HG02885 (cell line): ENCODE measurements around the gene MAPK8IP3.
"Not testable (repeated sequence)": the region's sequence is repeated elsewhere in the genome, so short reads cannot be mapped to it uniquely, and the experiment has no call there.

ENCODE experiments used
- ATAC-seq: cut with Tn5 transposase; IDR thresholded peaks from one replicate; pipeline ENCODE4 v1.9.1; 2021; ENCODE audit warnings: mild to moderate bottlenecking; ENCODE audit not compliant: unreplicated experiment, poor library complexity

The MAPK8IP3 gene

DNA sequence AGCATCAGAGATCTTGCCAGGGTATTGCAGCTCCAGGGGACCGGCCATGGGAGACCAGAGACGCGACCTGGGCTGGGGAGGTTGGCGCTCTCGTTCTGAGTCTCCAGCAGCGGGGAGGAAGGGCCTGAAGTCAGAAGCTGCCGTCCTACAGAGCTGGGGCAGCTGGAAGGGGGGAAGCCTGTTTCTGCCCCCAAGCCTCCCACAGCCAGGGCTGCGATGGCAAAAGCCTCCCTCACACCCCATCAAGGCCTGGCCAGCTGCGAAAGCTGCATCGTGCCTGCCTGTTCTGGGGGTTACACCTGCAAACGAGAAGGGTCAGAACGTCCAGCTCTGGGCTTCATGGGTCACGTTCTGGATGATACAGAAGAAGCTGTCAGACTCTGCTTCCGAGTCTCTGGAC is 26.1 kb downstream of the MAPK8IP3 start:
- no peak for ATAC-seq

DNA sequence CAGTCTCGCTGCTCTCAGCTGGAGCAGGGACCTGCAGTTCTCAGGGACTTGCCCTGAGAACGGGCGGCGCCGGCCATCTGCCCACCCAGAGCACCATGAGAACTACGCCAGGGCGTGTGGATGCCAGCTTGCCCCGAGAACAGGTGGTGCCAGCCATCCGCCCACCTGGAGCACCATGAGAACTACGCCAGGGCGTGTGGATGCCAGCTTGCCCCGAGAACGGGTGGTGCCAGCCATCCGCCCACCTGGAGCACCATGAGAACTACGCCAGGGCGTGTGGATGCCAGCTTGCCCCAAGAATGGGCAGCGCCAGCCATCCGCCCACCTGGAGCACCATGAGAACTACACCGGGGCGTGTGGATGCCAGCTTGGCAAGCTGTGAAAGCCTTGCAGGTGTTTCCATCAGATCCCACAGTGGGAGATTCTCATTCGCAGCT is 26.6 kb downstream of the MAPK8IP3 start:
- not testable (repeated sequence) for ATAC-seq

DNA sequence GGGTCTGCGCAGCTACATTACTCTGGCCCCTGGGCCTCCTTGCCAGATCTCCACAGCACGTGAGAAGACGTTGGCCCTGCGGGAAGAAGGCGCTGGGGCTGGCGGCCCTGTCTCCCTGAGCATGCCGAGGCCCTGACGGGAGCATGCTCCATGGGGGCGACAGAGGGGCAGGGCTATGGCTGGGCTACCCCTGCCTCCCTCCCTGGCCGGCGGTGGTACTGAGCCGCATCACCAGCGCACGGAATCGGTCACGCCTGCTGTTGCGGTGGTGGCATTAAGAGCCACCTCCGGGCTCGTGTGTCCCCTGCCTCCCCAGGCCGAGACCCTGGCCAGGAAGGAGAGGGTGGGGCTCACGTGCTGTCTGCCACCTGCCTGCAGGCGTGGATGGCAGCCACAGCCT is 28.1 kb downstream of the MAPK8IP3 start:
- ATAC-seq: no peak

DNA sequence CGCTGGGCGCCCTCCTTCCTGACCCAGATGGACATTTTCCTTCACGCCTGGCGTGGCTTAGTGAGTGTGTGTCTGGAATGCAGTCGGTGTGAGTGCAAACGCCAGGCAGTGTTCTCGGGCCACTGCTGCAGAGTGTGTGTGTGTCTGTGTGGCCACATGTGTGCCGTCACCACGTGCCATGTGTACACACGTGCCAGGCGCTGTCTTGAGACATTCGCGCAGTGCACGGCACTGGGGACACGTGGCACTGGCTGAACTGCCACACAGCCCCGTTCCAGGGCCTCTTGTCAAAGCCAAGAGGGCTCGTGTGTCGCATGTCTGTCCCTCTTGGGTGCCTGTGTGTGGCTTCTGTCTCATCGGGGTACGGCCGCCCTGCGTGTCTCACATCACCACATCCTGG is 28.8 kb downstream of the MAPK8IP3 start:
- no peak for ATAC-seq

DNA sequence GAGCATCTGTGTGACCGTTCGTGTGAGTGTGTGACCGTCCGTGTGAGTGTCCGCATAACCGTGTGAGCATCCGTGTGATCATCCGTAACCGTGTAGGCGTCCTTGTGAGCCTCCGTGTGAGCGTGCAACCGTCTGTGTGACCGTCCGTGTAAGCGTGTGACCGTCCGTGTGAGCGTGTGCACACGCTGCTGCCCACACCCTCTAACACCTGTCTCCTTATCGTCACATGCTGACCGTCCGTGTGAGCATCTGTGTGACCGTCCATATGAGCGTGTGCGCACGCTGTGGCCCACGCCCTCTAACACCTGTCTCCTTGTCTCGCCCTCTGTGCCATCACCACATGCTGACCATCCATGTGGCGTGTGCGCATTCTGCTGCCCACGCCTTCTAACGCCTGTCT is 34.2 kb downstream of the MAPK8IP3 start:
- ATAC-seq: no peak

DNA sequence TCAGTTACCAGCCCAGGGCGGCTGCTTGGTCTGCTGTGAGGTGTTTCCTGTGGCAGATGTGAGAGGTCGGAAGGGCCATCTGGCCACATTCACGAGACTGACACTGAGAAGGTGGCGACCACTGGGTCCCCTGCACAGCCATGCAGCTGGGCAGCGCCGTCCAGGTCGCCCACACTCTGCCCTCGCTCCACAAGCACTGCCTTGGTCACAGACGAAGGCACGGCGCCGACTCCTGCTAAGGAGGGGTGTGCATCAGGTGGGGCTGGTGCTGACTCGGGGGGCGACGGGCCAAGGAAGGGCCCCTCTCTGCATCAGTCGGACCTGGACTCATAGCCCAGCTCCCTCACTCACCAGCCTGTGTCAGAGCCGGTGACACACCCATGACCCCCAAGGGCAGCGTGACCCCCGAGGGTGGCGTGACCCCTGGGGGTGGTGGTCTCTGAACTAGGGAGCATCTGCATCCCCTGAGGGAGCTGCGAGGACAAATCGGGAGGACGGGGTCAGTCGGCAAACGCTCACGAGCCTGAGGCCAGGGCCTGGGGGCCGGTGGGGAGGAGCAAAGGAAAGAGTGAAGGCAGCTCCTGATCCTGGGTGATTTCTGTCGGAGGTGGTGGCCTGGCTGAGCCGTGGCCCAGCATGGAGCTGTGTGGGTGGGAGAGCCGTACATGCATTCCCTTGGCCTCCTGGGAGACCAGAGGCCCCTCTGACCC is 34.9 kb downstream of the MAPK8IP3 start:
- ATAC-seq: no peak

DNA sequence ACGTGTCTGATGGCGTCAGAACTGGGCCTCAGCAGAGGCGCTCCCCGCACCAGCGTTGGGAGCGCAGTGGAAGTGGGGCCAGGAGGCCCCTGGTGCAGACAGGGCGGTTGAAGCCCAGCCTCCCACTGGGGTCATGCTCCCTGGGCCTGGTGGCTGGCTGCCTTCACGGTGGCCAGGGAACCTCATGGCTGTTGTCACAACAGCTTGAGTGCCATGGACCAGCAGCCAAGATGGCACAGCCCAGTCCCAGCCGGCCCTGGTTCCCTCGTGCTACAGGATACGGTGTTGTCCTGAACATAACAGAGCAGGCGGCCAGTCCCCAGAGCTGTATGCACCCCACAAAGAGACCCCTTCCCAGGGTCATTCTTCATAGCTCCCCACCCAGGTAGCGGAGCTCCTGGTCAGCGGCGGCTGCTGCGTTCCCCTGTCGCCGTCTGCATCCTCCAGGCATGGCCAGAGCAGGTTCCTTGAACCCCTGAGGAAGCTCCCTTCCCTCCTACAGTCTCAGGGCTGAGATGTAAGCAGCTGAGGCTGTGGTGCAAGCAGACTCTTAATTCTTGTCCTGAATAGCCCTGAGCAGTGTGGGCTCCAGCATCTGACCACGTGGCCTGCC is 35.7 kb downstream of the MAPK8IP3 start:
- ATAC-seq: no peak

DNA sequence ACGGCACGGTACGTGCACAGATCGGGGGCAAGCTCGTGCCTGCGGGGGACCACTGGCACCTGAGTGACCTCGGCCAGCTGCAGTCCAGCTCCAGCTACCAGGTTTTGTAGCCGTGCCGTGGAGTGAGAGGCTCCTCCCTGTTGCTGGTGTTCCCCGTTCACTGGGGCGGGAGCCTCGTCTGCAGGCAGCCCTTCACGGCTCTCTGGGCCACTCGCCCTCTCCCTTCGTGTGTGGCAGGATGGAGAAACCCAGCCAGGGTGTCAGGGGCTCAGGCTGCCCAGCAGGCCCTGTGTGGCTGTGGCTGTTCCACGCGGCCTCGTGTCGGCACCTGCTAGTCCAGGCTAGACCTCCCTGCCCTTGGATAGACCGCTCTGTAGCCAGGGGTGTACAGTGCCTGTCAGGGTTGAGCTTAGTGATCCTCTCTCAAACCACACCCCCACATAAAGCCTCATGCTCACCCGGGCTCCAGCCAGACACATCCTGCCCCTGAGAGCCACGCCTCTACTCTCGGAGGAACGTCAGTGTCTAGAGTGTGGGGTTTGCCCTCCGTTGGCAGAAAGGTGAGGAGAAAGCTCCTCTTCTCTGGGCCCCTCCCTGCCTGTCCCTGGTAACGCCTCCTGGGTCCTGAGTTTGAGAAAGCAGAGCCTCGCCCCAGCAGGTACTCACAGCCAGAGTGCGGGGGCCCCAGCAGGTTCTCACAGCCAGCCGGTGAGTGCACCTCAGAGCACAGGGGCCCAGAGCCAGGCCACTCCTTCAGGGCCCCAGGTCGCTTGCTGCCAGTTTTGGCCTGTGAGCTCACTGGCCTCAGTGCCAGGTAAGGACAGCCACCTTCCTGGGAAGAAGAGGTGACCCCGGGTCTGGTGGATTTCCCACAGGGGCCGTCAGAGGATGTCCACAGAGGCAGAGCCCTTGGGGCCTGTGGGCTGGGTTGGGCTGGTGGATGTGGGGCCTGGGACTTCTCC is 37.7 kb downstream of the MAPK8IP3 start:
- ATAC-seq: no peak

DNA sequence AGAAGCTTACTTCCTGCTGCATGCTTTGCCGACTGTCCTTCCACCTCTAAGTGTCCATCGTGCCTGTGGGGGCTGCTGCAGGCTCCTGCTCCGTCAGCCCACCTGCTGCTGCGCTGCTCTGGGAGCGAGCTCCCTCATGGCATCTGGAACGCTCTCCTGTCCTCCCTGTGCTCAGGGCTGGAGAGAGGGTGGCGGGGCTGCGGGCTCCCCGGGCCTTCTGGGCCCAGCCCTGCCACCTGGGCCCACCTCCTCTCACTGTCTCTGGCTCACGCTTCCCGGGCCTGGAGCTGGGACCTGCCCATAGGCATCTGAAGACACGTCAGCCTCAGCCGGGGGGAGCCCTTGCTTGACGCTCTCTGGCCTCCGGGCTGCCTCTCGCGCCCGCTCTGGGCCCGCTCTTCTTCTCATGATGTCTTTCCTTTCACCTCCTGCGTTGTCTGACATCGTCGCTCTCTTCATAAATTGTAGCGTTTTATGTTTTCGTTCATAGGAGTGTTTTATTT is 38.4 kb downstream of the MAPK8IP3 start:
- no peak for ATAC-seq

DNA sequence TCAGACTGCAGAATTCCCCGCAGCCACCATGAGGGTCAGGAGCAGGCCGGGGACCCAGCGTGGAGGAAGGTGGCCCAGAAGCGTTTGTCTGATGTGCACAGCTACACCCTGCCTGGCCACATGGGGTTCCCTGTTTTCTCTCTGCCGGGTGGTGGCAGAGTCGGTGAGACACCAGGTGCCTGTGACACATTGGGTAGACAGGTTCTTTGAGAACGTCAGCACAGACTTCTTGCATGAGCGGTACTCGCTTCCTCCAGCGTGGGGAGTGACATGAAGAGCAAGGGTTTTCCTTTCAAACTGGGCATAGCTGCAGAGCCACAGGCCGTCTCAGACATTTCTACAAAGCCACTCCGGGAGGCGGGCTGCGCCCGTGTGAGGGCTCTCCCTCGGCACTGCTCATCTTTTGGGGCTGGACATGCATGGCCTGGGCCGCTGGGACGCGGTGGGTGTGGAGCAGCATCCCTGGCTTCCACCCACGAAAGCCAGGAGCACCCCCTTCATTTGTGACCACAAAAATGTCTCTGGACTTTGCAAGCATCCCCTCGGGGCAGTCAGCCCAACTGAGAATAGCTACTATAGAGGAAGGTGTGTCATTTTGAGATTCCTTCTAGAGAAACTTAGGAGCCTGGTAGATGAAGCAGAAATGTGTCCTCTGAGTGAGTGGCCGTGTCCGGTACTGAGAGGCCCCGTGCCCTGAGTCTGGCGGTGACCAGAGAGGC is 39.3 kb downstream of the MAPK8IP3 start:
- ATAC-seq: no peak

DNA sequence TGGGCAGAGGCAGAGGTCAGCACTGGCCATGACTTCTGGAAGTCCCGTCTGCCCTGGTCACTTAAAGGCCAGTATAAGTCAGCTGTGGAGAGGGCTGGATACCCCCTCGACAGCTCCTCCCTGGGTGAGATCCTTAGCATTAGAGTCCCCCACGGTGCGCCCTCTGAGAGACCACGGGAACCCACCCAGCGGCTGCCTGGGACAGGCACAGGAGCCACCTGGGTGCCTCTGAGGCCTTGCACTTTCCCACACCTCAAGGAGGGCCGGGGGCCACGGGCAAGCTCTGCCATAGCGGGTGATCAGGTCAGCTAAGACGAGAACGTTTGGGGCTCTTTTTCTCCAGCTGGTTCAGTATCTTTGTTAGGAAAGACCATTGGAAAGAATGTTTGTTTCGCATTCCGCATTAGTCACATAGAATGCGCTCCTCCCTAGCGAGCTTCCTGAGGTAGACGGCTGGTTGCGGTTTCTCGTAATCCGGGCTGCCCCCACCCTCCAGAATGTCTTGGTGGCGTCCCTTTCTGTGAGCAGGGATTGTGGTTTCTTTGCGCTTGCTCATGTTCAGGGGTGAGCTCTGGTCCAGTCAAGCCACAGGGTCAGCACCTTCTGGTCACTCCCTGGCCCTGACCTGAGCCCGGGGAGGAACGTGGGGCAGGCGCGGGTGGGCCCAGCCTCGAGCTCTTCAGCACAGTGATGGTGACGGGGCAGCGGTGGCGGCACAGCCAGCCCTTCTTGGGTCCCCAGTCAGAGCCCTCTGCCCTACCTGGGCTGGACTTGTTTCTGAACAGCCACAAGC is 40.1 kb downstream of the MAPK8IP3 start:
- no peak for ATAC-seq

DNA sequence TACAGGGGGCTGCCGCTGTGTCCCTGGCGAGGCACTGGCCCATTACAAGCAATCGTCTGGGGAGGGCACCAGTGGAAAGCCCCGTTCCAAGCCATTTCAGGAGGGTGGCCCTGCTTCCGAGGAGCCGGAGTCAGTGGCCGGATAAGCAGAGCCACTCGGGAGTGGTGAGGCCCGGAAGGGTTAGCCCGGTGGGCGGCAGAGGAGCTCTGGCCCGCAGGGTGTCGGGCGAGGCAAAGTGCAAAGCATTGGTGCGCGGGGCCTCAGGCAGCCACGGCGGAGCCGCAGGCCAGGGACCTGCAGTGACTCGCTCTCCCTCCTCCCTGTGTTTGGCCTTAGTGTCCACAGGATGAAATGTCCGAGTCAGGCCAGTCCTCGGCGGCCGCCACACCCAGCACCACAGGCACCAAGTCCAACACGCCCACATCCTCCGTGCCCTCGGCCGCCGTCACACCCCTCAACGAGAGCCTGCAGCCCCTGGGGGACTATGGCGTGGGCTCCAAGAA is 40.7 kb downstream of the MAPK8IP3 start:
- ATAC-seq: no peak

DNA sequence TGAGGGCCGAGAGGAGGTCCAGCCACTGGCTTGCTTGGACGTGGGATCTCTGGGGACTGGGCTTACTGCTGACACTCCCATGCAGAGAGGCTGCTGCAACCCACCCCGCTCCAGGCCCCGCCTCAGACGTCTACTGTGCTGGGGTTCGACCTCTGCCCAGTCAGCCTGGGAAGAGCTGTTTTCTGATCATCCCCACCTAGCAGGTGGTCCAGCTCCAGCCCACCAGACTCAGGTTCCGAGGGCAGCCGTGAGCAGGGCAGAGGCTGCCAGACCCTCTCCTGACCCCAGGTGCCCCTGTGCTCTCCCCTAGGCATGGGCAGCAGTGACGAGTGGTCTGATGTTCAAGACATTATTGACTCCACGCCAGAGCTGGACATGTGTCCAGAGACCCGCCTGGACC is 41.9 kb downstream of the MAPK8IP3 start:
- ATAC-seq: no peak

DNA sequence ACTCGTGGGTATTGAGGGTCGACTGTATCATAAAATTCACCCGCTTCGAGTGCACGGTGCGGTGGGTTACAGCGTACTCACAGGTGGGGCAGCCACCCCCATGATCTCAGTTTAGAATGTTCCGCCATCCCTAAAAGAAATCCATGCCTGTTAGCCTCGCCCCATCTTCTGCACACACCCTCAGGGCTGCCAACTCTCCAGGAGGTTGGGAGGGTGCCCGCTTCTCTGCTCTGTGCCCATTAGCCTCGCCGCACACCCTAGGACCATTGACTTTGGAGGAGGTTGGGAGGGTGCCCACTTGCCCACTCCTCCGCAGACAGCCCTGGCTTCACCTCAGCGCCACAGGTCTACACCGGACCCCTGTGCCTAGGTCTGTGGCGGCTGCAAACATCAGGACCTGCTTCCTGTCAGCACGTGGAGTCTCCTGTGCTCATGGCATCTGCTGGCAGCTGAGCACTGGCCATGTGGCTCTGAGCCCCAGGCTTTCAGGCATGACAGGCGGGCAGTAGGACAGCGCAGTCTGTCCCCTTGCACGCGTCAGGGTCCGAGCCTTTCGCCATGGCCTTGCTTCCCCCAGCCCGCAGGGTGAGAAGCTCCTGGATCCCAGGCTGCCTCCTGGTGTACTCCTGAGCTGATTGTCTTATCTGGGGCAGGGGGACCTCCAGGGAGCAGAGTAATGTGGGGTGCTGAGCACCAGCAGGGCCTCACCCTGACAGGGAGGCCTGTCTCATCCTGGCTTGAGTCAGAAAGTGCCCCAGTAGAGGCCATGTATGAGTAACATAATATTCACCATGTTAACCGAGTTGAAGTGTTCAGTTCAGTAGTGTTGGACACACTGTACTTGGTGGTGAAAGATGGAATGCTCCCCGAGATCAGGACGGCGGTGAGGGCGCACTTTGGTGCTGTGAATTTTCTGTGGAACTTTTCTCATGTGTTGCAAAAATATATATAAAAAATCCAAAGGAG is 43.4 kb downstream of the MAPK8IP3 start:
- no peak for ATAC-seq

DNA sequence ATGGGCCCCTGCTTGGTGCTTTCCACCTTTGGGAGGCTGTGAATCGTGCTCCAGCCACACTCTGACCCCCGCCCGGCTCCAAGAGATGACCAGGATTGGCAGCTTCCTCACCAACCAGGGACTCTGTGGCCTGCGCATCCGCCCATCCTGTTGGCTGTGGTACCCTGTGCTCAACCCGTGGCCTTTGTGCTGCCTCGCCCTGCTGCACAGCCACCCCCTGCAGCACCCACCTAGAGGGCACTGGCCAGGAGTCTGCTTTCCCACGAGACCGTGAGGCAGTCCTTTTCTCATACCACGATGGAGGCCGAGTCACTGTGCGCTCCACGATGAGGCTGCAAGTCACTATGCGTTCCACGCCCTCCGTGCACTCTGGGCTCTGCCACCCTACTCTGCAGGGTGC is 46.0 kb downstream of the MAPK8IP3 start:
- ATAC-seq: no peak

DNA sequence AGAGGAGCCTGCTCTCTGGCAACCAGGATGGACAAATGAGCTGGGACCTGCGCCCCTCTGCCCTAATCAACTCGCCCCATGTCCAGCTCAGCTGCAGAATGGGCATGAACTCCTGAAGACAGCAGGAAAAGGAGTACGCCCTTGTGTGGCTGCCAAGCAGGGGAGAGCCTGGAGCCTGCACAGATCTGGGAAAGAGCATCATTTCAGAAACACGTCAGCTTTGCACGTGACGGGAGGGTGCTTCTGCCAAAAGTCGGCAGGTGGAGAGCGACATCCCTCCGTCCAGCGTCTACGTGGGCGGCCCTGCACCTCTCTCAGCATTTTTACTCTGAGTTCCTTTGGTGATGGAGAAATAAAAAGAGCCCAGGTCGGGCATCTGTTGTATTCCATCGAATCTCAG is 46.9 kb downstream of the MAPK8IP3 start:
- no peak for ATAC-seq

DNA sequence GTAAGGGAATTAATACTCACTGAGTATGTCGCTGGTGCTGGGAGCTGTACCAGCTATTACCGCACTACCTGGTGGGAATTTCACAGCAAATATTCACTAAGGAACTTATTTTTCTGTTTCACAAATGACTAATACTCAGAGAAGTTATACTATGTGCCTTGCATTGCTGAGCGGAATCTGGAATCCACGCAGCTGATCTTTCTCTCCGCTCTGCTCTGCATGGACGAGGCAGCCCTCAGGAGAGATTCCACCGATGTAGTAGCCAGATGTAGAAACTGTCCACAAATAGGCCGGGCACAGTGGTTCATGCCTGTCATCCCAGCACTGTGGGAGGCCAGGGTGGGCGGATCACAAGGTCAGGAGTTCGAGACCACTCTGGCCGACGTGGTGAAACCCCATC is 48.2 kb downstream of the MAPK8IP3 start:
- no peak for ATAC-seq
